ENCODE data around the gene PTPRG.

DNA sequence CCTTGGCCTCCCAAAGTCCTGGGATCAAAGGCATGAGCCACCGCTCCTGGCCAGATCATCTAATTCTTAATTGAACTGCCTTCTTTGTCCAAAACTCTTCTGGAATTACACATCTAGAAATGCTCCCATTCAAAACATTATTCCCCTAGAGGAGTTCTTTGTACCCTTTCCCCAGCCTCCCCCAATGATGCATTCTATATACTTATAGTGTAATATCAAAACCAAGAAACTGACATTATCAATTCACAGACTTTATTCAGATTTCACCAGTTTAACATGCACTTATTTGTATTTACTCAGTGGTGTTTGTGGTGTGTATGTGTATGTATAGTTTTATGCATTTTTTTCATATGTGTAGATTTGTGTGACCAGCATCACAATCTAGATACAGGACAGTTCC lies 85.0 kb downstream of the PTPRG start:
- TF ChIP-seq POLR2A (IDR thresholded peaks at IDR 0.05): no peak
- TF ChIP-seq, protein P1, sequence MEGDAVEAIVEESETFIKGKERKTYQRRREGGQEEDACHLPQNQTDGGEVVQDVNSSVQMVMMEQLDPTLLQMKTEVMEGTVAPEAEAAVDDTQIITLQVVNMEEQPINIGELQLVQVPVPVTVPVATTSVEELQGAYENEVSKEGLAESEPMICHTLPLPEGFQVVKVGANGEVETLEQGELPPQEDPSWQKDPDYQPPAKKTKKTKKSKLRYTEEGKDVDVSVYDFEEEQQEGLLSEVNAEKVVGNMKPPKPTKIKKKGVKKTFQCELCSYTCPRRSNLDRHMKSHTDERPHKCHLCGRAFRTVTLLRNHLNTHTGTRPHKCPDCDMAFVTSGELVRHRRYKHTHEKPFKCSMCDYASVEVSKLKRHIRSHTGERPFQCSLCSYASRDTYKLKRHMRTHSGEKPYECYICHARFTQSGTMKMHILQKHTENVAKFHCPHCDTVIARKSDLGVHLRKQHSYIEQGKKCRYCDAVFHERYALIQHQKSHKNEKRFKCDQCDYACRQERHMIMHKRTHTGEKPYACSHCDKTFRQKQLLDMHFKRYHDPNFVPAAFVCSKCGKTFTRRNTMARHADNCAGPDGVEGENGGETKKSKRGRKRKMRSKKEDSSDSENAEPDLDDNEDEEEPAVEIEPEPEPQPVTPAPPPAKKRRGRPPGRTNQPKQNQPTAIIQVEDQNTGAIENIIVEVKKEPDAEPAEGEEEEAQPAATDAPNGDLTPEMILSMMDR (IDR thresholded peaks at IDR 0.05): no peak

Data from right lobe of liver (tissue), 4 donors.